Subcutaneous adipose tissue (tissue), 4 donors: ENCODE measurements around the gene PLXNA2. TPM values are rescaled to one million over a fixed set of nuclear protein-coding genes. Genes with fewer than 3 reads are reported as not detected.

Source experiments
- CTCF ChIP-seq: fragments of 450-650 bp; IDR thresholded peaks from one replicate; pipeline ENCODE4 v1.5.1; 2016; ENCODE audit warnings: low read depth, mild to moderate bottlenecking, control low read depth, antibody characterized with exemption, moderate library complexity
- total RNA-seq, 4 donors: library from RNA; depleted of rRNA; stranded (reverse); fragments of >200 nt; gene quantifications; one replicate each; pipeline ENCODE4 v1.1.0, GENCODE V29; 2016

PLXNA2 gene
- total RNA-seq, 4 donors from 2014 or later, result 6.8 to 37.5 (median 14.3) TPM

- no peak for TF ChIP-seq CTCF
These were observed 36.7 kb upstream of the PLXNA2 start for GRCh38 chr1:208280681-208281450.

- TF ChIP-seq CTCF, result no peak
These were observed 35.8 kb upstream of the PLXNA2 start for GRCh38 chr1:208279826-208280588.

GRCh38 chr1:208278638-208279037 is 34.5 kb upstream of the PLXNA2 start:
- TF ChIP-seq CTCF, result no peak

- no peak for TF ChIP-seq CTCF
These were observed 32.7 kb upstream of the PLXNA2 start for GRCh38 chr1:208276757-208277435.

GRCh38 chr1:208275083-208275482 is 30.9 kb upstream of the PLXNA2 start:
- TF ChIP-seq CTCF, result no peak

GRCh38 chr1:208273386-208274017 is 29.3 kb upstream of the PLXNA2 start:
- no peak for TF ChIP-seq CTCF
